COLO668 (cell line): ENCODE data around the gene CTCFL.

Experiments used
- DNase-seq: peaks from one replicate; lab custom pipeline; 2025; ENCODE audit not compliant: unreplicated experiment; lab: John Stamatoyannopoulos, UW

CTCFL gene

DNA sequence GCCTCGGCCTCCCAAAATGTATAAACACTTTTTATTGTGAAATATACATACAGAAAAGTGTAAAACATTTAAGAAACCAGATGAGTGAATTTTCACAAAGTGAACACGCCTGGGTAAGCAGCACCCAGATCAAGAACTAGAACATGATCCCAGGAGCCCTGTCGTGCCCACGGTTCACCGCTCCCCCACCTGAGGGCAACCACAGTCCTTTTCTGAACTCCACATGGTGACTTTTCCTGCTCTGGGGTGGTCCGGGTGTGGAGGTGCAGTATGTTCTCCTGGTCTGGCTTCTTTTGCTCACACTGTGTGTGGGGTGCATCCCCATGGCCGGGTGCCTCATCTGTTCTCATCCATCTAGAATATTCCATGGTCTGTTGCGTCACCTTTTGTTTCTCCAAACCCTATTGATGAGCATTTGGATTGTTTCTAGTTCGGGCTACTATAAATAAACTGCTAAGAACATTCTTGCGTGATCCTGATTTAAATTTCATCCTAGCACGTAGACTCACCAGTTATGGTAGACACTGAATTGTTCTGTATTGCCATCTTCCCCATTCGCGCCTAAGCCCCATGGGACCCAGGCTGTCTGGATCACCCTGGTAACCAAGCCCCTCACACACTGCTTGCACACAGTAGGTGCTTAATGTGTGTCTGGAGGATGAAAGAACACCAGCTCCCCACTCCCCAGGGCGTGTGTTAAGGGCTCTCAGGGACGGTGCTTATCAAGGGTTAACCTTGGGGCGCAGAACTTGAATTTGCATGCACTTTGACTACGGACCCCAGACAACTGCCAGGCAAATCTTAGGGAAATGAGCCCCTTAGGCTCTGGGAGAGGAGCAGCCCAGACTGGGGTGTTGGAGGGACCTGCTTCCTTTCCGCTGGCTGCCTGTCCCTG is 56.2 kb downstream of the CTCFL start:
- no peak for DNase-seq

DNA sequence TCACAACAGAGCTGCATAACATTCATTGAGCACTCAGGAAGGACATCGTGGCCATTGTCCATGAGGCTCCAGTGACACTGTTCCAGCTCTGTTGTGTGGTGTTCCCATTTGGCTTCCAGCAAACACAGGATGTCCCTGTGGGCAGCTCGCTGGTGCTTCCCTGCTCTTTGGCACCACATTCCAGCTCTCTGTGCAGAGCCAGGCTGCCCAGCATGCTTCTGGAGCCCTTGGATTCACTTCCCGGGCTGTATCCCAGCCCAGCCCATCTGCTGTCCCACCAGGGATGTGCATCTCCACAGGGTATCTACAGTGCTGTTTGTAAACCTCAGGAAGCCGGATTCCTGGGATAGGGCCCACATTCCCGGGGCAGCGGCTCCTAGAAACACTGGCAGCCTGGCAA is 57.2 kb downstream of the CTCFL start:
- no peak for DNase-seq

DNA sequence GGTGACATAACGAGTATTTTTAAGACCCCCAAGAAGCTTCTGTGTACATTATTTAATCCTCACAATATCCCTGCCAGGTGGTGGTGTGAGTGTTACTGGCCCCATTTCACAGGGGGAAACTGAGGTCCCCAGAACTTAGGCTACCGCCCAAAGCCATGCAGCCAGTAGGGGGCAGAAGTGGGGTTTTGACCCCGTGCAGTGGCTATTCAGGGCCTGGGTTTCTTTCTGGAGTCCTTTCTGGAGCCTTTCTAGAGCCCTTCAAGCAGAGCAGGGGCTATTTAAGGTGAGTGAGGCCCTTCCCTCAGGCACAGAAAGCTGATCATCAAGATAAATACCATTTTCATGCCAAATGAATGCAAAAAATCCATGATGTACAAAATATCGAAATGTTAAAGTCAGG is 59.0 kb downstream of the CTCFL start:
- no peak for DNase-seq

DNA sequence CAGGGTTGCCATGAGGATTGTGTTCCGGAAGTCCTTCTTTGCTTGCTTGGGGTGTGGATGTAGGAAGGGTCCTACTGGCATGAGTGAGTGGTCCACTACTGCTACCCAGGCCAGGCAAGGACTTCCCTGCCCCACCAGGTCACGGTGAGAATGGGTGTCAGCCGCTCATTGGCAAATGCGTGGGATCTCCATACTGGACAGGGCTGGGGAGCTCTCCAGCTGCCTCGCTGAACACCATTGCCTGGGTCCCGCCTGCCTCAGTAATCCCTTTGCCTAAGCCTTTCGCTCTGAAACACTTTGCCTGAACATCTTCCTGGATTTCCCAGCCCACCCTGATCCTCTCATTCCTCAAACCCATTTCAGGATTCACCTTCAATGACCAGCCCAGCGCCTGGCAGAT is 59.5 kb downstream of the CTCFL start:
- DNase-seq: no peak

DNA sequence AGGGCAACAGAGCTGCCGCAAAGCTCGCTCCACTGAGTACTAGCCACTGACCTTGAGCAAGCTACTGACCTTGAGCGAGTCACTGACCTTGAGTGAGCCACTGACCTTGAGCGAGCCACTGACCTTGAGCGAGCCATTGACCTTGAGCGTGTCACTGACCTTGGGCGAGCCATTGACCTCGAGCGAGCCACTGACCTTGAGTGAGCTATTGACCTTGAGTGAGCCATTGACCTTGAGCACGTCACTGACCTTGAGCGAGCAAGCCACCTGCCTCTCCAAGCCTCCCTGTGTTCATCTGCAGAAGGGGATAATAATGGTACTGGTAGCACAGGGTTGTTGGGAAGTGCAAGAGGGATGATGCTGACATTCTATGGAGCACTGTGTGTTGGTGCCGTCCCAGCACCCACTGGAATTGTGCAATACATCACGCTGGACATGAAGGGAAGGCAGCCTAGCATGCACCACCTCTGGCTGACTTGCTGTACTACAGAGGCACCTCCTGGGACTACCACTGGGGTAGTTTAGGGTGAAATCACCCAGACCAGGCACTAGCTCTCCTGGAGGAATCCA is 60.2 kb downstream of the CTCFL start:
- DNase-seq: peak; percentile 11

DNA sequence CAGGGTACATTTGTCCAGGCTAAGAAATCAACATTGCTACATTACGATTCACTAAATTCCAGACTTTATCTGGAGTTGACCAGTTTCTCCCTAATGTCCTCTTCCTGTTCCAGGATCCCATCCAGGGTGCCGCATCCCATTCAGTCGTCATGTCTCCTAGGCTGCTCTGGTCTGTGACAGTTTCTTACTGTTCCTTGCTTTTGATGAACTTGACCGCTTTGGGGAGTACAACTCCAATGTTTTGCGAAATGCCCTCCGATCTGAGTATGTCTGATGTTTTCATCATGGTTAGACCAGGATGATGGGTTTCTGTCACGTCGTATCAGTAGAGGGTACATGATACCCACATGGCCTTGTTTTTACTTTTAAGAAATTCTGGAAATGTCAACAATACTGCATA is 62.2 kb downstream of the CTCFL start:
- DNase-seq: no peak

DNA sequence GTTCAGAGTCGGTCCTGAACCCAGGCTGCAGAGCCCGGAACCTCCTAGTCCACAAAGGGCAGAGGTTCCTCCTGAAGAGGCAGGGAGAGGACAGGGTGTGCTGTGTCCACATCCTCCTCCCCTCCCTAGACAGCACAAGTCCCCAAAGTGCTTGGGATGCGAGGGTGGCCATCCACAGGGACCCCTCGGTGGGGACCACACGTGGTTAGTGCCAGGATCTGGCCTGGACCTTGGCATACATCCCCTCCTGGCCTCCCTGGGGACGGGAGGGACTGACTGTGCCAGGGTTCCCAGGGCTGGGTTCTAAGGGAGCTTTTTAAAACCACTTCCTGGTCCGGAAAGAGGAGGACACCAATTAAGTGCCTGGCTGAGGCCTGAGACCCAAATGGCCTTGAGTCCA is 63.2 kb downstream of the CTCFL start:
- no peak for DNase-seq

DNA sequence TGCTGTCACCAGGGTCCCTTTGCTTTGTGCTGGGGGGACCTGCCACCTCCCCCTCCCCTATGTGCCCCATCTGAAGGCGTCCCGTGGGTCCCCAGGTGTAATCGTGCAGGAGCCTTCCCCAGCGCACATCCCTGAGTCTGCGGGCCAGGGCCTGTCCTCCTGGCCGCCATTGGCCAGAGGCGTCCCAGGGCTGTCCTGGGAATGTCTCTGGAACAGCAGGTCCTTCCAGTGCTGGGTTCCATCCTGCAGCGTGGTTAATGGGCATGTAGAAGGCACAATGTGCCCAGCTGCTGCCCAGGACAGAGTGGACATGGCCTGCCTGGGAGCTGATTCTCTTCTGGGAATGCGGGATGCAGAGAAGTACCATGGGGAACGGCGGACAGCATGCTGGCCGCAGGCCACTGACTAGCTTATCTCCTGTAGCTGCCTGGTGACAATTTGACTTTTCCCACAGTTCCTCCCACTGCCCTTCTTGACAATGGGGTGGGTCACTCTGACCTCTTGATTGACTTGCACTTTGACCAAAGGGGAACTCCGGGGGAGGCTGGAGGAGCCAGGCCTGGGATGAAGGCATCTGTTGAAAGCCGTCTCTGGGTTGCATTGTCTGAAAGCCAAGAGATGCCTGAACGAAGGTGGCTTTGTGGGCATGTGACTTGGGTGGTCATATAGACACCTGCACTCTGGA is 64.0 kb downstream of the CTCFL start:
- DNase-seq: no peak

DNA sequence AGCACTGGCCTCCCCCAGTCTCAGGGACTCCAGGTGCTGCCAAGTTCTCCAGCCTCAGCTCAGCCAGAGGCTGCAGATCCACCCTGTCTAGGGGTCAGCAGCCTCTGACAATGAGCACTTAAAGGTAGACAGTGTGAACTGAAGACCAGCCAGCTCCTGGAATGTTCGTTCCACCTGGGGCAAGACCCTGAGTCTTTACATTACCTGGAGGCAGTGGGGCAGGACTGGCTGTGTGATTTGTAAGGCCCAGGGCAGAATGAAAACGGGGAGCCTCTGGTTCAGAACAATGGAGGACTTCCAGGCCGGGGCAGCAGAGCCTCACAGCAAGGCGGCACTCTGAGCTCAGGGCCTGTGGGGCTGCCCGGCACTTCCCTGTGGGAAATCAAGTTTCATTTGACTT is 65.0 kb downstream of the CTCFL start:
- DNase-seq: no peak

DNA sequence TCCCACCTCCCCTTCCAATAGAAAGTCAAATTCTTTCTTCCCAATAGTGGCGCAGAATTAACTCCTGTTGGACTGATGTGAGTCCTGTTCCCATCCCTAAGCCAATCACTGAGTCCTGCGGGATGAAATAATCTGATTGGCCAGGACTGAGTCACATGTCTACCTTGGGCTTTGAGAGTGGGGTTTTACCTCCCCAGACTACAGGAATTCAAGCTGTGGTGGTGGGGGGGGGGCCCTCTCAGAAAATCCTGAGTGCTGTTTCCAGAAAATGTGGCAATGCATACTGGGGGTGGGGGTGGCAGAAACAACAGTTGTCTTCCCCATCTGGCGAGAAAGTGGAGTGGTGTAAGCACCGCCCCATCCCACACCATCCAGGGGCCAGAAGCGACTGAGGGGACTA is 65.7 kb downstream of the CTCFL start:
- no peak for DNase-seq

DNA sequence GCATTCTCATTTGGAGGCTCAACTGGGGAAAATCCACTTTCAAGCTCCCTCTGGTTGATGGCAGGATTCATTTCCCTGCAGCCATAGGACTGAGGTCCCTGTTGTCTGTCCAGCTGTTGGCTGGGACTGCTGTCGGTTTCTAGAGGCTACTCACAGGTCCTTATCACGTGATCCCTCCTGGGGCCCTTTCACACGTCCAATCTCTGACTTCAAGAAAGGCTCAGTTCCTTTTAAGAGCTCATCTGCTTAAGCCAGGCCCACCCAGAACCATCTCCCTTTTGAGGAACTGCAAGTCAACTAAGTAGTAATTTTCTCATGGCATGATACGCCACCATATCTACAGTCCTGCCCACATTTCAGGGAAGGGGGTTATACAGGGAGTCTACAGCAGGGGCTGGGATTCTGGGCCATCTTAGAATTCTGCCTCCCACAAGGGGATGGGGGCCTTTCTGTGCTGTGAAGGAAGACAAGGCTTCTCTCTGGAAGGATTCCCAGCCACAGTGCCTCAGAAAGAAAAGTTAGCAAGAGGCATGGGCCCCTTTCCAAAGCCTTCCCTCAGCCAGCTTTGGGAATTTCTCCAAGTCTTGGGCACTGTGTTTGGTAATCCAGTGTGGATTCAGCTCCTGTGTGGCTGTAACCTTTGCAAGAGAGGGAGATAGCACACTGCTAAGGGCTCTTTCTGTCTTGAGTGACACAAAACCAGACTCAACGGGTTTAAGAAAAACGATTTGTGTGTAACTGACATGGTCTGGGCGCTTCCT is 66.4 kb downstream of the CTCFL start:
- no peak for DNase-seq

DNA sequence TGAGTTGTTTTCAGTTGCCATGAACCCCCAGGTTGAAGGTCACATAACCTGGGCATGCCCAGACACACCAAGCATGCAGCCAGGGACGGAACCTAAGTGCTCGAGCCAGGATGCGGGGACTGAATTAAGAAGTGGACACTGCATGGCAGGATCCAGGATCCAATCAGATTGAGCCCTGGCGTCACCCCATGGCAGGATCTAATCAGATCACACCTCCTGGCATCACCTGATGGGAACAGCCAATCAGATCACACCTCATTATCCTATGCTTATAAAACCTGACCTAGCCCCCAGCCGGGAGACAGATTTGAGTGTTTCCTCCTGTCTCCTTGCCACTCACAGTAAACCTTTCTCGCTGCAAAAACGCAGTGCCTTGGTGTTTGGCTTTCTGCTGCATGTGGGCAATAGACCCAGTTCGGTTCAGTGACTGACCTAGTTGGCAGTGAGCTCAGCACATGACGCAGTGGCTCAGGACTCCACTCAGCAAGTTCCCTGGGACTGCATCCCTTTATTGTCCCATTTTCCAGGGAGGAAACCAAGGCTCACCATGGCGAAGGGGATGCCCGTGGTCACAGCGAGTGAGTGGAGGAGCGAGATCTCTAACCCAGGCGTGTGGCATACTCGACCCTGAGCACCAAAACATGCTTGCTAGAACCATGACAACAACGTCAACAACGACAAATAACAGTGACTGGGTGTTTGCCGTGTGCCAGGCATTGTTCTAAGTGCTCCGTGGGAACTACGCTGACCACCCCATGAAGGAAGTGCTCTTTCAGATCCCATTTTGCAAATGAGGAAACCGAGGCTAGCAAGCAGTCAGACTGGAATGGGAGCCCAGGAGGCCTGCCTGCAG is 67.5 kb downstream of the CTCFL start:
- DNase-seq: peak; percentile 25

DNA sequence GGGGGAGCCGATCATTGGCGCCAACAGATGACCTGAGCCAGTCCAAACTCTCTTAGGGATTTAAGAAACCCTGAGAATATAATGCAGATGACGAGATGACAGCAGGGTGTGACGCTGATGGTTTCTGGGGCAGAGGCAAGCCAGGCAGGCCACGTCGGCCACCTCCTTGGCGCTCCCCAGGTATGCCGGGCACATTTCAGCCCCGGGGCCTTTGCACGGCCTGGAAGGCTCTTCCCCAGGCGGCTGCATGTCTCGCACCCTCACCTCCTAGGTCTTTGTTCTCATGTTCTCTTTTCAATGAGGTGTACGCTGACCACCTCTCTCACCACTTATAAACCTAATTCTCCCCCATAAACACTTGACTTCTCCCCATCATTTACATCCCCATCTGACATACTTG is 68.8 kb downstream of the CTCFL start:
- DNase-seq: no peak

DNA sequence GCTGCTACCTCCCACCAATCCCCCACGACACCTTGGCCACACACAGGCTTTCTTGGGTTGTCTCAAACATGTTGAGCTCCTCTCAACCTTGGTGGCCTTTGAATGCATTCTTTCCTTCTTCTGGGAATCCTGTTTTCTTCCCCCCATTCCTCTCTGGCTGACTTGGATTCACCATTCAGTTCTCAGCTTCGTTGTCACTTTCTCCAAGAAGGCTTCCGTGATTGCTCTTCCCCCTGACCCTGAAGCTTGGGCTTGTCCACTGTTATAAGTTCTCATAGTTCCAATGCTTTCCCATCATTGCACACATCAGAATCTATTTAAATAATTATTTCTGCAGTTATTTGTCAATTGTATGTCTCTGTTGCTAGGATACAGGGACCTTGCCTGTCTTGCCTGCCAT is 69.6 kb downstream of the CTCFL start:
- no peak for DNase-seq

DNA sequence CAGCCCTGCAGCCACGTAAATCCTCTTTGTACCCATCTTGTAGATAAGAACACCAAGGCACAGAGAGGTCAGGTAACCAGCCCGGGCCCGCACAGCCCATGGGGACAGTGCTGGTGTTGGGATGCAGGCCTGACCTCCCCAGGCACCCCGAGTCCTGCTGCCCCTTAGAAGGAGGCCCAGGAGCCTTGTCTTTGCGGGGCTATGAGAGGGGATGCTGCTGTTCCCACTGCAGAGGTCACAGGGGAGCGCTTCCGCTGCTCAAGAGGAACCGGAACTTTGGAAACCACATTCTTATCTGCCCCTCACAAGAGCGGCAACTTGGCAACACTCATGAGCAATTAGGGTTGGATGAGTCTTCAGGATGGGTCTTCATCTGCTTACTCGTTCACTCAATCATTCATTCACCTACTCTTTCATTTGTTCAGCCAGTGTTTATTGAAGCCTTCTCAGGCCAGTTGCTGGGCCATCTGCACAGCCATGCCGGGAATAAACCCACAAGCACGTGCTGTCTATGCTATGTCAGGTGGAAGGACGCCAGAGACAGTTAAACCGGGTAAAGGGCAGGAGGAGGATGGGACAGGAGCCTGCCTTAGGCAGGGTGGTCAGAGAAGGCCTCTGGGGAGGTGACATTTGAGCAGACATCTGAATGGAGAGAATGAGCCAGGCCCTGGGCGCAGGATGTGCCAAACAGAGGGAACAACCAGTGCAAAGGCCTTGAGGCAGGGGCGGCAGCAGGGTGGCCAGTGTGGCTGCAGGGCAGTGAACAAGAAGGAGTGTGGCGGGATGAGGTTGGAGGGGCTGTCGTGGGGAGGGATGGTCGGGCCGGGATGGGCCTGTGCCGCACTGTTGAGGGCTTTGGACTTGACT is 72.9 kb downstream of the CTCFL start:
- DNase-seq: no peak

DNA sequence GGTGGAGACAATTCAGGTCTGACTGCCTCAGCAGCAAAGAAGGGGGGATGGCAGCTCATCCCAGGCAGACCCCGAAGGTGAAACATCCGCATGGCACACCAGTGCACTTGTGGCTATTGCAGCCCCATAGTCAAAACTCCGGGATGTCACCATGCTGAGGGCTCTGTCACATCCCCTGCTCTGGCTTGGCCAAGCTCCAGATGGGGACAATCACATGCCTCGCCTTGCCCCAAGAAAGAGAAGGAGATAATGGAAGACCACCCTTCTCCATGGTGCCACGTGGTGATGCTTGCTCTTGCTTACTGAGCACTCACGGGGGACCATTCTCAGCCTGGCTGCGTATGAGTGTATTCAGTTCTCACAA is 73.5 kb downstream of the CTCFL start:
- DNase-seq: no peak

DNA sequence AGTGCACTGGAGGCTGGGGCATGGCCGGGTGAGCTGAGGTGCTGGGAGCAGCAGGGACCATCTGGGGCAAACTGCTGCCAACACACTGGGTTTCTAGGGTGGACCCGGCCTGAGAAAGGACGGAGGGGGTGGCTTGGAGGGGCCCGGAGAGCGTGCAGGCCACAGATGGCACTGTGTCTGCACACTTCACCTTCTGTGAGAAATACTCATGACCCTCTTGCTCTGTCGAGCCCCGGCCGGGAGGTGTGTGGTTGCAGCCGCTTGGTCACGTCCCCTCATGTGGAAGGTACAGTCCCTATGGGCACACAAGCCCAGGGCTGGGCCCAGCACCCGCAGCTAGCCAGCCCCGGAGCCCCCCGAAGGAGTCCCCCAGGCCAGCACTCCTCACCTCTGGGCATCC is 74.0 kb downstream of the CTCFL start:
- DNase-seq: no peak

DNA sequence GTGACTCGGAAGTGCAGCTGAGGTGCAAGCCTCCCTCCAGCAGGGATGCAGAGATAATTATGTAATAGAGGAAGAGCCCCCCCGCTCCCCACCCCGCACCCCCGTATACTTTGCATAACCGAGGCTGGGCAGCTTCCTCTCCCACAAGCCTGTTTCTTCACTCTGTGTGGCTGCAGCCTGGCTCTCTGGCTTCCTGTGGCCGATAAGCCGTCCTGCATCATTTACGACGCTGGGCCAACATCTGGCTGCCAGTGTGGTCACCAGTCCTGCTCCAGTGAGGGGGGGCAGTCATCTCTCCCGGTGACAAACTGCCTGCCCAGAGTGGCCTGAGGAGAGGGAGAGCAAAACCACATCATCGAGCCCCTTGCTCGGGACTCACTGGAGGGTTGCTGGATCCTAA is 74.5 kb downstream of the CTCFL start:
- peak; percentile 23 for DNase-seq

DNA sequence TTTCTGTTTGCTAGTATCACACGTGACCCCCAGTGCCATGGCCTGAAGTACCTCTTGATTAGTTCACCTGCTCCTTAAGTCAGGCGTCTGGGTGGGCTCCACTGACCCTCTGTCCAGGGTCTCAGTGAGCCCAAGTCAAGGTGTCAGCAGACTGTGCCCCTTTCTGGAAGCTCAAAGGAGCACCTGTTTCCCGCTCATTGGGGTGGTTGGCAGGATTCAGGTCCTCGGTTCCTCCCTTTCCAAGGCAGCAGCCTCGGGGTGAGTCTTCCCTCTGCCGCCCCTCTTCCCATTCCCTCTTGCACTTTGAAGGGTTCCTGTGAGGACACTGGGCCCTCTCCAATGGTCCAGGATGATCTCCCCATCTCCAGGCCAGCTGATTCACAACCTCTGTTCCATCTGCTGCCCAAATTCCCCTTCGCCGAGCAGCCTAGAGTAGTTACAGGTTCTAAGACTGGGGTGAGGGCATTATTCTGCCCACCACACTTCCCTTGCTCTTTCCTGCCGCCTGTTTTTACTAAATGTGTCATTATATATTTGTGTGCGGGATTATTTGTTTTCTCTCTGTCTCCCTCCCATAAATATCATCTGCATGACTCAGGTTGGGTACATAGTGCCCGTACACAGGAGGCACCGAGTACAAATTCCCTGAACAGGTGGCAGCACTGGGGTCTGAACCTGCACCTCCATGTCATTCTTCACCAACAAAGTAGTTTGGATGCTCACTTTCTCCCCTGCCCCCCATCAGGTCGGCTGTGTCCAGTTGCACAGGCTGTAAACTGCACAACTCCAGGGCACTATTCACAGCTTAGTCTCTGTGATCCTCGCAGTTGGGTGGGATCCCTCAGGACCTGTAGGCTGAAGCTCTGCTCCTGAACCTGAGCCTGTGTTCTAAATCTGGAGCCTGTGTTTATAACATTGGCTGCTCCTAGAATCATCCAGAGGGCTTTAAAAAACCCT is 75.3 kb downstream of the CTCFL start:
- no peak for DNase-seq
